ENCODE results near the gene CZIB.

DNA sequence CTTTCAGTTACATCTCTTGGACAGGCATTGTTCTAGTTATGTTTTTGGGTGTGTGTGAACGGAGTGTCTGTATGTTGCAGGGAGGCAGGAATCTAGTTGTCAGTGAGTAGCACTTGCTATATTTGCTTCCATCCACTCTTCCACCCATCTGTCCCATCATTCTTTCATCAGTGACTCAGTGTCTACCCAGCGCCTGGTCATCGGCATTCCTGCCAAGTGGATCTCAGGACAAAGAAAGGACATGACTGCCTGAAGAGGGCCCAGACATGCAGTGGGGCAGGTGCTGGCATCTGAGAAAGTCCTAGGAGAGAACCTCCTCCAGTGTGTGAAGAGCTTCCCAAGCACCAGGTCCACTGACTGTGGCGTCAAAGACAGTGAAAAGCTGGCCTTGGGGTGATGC is 45.1 kb upstream of the CZIB start:
- TF ChIP-seq POLR2AphosphoS5 (IDR thresholded peaks at IDR 0.05), result no peak
- TF ChIP-seq, protein P1, sequence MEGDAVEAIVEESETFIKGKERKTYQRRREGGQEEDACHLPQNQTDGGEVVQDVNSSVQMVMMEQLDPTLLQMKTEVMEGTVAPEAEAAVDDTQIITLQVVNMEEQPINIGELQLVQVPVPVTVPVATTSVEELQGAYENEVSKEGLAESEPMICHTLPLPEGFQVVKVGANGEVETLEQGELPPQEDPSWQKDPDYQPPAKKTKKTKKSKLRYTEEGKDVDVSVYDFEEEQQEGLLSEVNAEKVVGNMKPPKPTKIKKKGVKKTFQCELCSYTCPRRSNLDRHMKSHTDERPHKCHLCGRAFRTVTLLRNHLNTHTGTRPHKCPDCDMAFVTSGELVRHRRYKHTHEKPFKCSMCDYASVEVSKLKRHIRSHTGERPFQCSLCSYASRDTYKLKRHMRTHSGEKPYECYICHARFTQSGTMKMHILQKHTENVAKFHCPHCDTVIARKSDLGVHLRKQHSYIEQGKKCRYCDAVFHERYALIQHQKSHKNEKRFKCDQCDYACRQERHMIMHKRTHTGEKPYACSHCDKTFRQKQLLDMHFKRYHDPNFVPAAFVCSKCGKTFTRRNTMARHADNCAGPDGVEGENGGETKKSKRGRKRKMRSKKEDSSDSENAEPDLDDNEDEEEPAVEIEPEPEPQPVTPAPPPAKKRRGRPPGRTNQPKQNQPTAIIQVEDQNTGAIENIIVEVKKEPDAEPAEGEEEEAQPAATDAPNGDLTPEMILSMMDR (IDR thresholded peaks at IDR 0.05), result no peak
- TF ChIP-seq POLR2A (IDR thresholded peaks at IDR 0.05), result no peak
- TF ChIP-seq EP300 (IDR thresholded peaks at IDR 0.05), result no peak

Data from suprapubic skin (tissue), 4 donors.